Measurements from ENCODE around the gene RBBP4.

DNA sequence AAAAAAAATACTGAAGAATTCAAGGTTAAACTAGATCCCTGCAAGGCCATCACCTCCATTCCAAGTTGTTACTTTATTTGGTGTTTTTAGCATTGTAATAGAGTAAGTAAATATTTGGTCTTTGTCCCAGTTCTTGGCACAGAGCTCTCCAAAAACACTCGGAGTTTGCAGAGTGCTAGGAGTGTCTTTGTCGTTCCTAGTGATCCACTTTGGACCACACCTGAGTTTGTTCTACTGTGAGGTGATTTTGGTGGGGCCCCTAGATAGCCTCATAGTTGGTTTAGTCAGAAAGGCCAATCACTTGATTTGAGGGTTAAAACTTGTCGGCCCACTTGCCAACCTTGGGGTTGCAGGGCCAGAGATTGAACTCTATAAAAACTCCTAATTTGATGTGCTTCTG, 25.9 kb downstream of the RBBP4 start:
- TF ChIP-seq POLR2A (IDR thresholded peaks at IDR 0.05) (no peak), CTCF (IDR thresholded peaks at IDR 0.05) (no peak), POLR2AphosphoS5 (IDR thresholded peaks at IDR 0.05; ENCODE audit: insufficient read depth in 1 of 2, low read depth in 1 of 2) (no peak)
